MV-4-11 (cell line): ENCODE measurements around the gene PCOLCE2.
"Not testable (repeated sequence)": the region's sequence is repeated elsewhere in the genome, so short reads cannot be mapped to it uniquely, and the experiment has no call there.

Experiments
- DNase-seq: peaks from one replicate; lab custom pipeline; 2025; lab: John Stamatoyannopoulos, UW

The PCOLCE2 gene

DNA sequence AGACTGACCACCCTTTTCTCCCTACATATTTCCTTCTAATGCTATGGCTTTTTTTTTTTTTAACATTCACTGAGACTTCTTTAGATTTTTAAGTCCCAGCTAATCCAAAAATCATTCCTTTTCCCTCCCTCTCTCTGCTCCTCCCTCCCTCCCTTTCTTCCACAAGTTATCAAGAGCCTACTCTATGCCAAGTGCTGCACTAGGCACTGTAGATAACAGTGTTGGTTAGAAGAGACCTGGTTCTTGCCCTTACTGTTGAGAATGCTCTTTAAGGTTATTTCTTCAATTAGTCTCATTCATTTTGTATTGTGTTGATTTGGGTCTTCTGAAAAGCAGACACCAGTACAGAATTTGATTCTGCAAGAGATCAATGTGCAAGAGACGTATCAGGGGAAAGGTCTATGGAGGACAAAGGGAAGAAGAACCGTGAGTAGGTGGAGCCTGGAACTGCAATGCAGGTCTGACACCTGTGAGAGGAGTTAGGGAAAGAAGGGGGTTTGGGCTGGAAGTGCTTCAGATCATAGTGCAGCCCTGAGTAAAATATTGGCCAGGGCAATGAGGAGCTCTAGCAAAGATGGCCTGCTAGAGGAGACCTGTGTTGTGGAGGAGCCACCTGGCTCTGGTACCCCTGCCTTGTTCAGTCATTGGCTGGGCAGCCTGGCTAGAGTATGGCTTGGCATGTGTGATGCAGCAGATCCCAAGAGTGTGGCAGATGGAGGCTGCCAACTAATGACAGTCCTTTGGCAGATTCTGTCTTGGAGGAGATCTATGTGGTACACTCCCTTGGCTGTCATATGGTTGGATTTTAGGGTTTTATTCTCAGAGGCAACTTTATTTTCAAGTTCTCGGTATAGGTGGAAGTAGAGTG lies 9.7 kb upstream of the PCOLCE2 start:
- no peak for DNase-seq

DNA sequence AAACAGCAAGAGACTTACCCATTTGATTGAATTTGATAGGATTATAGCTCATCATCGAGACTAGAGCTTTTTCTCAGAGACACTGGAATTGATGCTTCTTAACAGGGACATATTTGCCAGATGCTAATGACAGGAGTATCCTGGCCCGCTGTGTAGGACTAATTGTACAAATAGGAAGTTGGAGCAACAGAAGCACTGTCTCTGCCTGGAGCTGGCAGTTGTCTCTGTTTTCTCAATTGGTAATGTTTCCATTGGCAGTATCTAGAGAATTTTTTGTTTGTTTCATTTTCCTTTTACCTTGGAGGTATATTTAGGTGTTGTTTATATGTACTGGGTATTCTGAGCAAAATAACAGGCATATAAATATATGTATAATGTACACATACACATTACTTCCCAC lies 8.9 kb upstream of the PCOLCE2 start:
- DNase-seq, result no peak

DNA sequence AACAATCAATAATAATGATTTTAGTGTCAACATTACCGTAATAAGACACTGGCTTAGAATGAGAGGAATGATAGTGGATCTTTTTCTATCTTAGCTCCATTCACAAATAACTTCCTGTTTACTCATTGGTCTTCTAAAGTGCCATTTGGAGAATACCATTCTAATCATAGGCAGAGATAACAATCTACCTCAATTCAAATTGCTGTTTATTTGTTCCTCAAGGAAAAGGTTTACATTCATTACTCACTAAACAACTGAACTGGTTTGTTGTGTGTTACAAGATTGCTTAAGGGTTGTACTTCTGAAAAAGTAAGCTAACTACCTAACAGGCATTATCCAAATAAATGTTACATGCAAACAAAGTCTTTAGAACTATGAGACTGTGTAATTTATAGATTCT lies 8.1 kb upstream of the PCOLCE2 start:
- no peak for DNase-seq

DNA sequence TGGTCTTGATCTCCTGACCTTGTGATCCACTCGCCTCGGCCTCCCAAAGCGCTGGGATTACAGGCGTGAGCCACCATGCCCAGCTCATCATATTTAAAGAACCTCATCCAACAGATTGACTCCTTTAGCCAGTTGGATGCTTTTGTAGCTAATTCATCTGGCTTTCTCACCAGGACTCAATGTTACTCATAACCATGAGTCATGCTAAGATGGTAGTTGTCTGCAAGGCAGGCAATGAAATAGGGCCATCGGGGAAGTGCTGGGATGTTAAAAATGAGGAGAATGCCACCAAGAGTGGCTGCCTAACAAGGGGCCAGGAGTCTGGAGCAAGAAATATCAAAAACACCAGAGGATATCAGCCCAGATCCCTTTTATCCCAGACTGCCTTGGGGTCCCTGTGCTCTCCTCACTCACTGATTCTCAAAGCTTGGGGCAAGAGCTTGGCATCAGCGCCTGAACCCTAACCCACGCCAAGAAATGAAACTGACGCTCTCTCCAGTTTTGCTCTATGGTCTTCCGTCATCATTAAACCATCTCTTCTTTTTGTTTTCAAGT lies 7.4 kb upstream of the PCOLCE2 start:
- no peak for DNase-seq

DNA sequence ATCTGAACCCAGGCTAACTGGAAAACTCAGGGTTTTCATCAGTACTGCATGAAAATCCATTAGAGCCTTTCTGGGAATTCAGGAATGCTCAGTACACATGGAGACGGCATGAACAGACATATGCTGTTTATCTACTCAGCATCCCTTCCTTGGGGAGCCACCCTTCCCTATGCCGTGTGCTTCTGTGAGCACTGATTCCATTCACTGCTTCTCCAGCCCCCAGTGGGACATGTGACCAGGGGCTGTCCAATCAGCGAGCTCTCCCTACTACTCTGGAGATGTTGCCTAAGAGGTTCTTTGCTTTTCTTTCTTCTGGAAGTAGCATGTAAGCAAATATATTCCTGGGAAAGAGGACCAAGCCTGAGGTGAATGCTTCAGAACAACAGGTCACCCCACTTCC lies 5.6 kb upstream of the PCOLCE2 start:
- no peak for DNase-seq

DNA sequence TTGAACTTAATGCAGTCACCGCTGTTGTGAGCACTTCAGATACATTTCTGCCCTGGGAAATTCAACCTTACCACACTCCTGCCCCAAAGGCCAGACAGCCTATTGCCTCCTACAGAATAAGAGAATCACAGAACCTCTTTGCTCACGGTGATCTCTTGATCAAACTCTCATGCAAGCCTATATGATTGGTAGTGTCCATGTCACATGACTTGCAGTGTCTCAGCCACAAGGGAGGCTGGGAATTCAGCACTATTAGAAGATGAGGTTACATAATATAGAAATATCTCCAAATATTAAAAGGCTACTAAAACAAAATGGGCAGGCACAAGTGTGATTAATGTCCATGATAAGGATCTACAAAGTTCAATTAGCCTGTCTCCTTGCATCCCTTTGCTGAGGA lies 3.8 kb upstream of the PCOLCE2 start:
- DNase-seq, result no peak

DNA sequence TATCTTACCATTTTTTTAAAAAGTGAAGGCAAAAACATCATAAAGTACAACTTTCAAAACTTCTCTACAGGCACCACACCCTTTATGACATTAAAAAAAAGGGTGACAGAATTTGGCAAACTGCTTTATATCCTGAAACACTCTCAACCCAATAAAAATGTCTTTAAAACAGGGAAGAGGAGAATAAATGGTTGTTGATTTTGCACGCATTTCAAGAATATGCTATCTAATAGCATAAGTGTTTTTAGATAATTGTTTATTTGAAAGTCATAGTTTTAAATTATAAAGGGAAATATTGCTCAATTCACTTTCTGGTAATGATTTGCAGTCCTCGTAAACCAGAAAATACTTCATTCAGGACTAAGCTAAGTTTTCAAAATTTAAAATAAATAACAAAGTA lies 1.7 kb upstream of the PCOLCE2 start:
- no peak for DNase-seq

DNA sequence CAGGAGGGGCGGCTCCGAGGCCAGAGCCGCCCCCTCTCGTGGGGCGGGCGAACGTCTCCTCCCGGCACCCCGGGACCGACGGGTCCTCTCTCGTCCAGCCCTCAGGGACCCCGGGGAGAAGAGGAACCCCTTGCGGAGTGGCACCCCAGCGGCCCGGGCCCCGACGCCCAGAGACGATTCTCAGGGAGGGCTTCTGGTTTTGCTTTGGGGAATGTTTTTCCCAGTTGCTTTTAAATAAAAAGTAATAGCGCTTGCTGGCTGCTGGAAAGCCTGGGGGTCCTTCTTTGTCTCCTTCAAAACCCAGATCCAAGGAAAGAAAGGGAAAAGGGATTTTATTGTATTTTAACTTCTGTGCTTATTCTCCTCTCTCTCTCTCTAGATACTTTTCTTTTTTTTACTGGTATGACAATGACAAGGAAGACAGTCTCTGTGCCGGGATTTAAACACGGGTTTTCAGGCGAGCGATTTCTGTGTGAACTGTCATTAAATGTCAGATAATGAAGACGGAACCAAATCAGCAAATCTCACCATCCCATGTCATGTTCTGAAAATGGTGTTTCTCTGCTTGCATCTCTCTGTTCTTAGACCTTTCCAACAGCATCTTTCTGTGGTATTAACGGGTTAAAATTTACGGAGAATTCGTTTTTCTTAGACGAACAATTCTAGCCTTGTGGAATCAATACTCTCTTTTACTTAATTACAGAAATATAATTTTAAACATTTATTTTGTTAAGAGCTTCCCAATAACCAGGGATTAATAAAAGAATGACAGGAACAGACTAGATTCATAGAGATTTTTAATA lies 530 bp upstream of the PCOLCE2 start:
- DNase-seq, result no peak

DNA sequence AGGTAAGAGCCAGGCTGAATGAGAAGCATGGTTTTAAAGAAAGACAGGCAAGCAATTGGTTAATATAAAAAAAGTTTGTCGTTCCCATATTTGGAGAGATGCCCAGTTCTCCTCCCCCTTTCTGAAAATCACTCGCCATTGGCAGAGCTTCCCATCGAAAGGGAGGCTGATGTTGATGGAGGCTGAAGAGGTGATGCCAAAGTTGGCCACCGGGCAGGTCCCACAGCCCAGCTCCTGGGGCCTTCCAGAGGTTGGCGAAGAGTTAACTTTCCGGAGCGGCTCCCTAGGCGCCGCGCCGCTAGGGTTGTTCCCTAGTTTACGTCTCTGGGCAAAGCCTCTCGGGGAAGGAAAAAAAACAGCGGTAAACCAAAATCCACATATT lies 793 bp downstream of the PCOLCE2 start:
- no peak for DNase-seq

DNA sequence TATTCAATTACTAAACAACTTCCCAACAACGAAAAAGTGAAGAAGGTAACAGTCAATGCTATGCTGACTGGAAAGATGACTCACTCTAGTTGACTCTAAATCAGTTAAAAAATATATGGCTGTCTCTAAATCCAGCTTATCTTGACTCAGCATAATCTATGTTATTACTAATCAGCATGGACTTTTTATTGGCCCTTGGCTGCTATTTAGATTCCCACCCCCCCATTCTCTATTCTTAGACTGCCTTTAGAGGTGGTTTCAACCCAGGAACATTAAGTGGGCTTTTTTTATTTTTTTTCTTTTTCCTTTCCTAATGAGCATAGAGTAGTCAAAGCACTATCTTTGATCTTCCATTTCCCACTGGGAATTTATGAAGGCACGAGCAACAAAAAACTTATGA lies 1.9 kb downstream of the PCOLCE2 start:
- no peak for DNase-seq

DNA sequence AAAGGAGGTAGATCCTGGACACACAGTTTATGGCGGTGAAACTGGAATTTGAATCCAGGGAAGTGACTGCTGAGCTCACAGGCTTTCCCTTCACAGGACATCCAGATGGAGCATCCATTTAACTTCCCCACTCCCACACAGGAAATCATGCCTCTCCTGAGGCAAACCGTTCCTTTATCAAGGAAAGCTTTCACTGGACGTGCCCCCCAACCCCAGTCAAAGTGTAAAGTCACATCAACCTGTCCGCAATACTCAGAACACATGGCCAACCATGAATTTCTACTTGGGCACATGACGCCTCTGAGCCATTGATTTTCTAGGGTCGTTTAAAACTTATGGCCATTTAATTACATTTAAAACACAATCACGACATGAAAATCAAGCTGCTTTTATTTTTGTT lies 2.9 kb downstream of the PCOLCE2 start:
- DNase-seq, result no peak

DNA sequence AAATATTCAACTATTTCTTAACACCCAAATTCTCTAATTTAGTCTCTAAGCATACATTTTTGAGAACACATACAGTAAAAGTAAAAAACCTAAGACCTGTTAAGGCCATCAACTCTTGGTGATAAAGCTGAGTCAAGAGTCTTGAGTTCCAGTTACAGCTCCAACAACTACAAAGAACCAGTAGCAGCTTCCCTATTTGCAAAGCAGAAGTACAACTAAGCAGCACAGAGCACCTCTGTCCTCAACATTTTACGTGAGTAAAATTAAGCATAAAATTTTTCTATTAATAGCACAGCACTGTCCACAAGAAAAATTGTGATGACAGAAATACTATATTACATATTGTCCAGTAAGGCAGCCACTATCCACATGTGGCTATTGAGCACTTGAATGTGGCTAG lies 4.4 kb downstream of the PCOLCE2 start:
- DNase-seq, result peak; percentile 19

DNA sequence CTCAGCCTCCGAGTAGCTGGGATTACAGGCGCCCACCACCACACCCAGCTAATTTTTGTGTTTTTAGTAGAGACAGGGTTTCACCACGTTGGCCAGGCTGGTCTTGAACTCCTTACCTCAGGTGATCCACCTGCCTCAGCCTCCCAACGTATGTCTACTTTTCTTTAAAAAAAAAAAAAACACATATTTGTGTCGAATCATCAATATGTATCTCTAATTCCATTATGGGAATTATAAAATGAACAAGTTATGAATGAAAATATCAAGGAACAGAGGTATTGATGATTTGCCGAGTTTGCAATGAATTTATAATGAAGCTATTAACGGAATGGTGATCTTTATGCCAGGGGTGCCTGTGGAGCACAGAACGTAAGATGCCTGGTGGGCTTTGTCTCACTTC lies 5.3 kb downstream of the PCOLCE2 start:
- not testable (repeated sequence) for DNase-seq

DNA sequence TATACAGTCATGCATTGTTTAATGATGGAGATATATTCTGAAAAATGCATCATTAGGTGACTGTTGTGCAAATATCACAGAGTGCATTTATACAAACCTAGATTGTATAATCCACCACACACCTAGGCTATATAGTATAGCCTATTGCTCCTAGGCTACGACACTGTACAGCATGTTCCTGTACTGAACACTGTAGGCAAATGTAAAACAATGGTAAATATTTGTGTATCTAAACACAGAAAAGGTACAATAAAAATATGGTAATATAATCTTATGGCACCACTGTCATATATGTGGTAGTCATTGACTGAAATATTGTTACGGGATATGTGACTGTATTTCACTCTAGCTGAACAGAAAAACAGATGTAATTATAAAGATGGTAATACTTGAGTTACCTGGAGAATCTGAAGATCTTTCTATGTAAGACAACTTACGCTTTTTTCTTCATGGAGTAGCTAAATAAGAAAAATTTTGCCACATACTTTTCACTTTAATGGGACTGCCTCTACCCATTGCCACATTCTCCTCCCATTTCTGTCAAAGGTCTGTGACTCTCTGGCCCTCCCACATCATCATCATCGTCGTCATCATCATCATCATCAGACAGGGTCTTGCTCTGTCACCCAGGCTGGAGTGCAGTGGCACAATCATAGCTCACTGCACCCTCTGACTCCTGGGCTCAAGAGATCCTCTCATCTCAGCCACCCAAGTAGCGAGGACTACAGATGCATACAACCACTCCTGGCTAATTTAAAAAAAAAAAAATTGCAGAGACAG lies 7.2 kb downstream of the PCOLCE2 start:
- DNase-seq, result no peak

DNA sequence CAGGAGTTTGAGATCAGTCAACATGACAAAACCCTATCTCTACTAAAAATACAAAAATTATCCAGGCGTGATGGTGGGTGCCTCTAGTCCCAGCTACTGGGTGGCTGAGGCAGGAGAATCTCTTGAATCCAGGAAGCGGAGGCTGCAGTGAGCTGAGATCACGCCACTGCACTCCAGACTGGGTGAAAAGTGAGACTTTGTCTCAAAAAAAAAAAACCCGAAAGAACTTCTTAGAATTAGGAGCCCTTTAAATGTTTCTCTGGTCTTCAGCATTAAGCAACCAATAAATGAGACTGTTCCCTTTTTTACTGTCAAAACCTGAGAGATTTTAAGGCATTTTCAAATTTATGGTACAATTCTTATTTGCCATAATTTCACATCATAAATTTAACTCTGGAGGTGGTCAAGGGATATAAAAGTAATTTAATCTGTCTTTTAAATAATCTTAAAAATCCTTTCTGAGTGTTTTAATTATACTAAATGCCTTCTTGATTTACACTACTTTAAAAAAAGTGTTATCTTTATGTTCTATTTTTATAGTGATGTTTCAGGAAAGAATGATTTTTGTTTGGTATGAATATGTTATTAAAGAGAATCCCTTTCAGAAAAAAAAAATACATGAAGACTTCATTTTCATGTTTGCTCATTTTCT lies 10.1 kb downstream of the PCOLCE2 start:
- DNase-seq, result no peak

DNA sequence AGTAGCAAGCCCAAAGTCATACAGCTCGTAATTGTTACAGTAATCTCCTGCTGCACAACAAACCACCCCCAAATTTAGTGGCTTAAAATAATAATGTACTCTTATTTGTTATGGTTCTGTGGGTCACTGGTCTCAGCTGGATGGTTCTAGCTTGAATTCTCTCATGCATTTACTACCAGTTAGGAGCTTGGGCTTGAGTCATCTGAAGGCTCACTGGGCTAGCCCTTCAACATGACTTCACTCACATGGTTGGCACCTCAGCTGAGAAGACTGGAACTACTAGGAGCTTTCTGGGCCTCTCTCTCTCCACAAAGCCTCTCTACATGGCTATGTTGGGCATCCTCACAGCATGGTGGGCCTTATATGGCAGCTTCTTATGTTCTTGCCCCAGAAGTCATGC lies 12.5 kb downstream of the PCOLCE2 start:
- no peak for DNase-seq

DNA sequence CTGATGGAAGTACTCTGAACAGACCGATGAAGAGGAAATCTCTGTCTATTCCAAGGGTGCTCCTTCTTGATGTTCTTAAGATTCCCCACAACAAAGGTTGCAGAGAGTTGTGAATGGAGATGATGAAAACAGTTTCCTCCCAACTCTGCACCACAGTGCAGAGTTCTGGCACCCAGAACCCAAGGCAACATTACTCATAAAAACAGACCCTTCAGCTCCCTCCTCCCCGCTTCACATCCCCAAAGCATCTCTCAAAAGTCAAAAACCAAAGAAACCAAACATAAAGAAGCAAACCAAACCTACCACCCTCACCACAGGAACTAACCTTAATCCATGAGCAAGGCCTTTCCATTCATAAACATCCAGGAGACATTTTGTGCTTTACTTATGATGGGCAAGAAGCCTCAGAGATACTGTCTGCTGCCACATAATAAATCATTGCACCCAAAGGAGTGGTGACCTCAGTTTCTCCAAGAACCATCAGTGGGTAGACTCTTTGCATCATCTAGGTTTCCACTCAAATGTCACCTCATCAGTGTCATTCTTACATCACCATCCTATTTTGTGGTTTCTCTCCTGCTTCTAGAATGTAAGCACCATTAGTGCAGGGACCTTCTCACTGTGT lies 13.2 kb downstream of the PCOLCE2 start:
- DNase-seq, result no peak

DNA sequence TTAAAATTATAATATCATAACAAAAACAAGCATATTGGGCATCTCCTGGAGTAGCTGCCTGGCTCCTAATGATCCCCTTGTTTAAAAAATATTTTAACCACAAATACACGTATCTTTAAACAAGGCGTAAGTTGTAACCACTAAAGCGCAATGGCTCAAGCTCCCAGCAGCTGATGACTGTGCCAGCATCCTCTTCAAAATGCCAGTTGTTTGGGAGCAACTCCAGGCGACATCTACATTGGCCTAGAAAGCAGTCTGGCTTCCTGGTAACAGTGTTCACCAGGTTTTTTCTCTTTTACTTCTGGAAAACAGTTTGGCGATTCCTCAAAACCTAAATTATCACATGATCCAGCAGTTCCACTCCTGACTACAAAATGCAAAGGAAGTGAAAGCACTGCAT lies 13.8 kb downstream of the PCOLCE2 start:
- no peak for DNase-seq

DNA sequence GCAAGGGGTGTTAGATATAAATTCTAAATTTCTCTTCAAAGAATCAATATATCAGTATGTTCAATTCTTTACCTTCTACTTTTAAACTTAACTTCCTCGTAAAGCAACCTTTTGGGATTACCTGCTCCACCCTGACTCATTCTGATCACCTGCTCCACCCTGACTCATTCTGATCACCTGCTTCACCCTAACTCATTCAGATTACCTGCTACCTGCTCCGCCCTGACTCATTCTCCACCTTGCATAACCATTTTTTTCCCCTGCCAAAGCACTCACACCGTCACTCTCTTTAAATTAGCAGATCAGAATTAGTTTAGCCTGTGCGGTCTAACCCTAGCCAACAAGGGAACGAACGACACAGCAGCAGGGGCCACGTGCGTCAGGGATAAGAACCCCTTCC lies 20.5 kb downstream of the PCOLCE2 start:
- not testable (repeated sequence) for DNase-seq

DNA sequence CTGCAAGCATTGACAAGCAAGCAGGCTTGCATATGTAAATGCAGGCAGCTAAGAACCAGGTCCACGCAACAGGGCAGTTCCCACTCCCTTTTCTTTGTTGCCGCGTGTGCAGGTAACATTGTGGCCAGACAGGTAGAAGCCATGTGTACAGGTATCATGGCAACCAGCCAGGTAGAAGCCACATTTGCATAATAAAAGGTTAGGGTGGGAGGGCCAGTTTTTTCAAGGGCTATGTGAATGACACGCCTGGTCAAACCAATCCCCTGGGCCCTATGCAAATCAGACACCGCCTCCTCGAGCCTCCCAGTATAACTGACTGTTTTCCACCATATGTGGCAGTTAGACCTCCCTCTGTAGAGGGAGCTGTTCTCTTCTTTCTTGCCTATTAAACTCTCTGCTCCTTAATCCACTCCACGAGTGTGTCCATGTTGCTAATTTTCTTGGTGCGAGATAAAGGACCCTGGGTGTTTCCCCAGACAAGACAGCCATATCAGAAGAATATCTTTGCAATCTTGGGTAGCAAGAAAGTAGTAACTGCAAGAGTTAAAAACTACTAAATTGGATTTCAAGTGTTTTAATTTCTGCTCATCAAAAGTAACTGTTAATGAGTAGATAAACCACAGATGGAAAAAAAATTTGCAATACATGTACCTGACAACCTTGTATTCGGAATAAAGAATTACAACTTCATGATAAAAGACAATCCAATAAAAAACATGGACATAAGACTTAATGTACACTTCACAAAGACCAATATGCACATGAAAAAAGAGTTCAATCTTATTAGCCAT lies 21.8 kb downstream of the PCOLCE2 start:
- DNase-seq, result no peak
